Measurements from ENCODE around the gene TMEM33.

Gene TMEM33

GRCh38 chr4:41921476-41921875 lies 13.8 kb upstream of the TMEM33 start:
- H3K36me3 Mint-ChIP-seq, result no peaks in the 10 kb centered on the region
- H3K27me3 Mint-ChIP-seq, result peaks cover 10% of the 10 kb centered on the region
- CTCF ChIA-PET, result no interaction called here
- H3K4me1 Mint-ChIP-seq, result no peaks in the 10 kb centered on the region
- H3K9me3 Mint-ChIP-seq, result peaks cover 10% of the 10 kb centered on the region
- H3K27ac Mint-ChIP-seq, result no peak overlapping the region
- H3K4me3 Mint-ChIP-seq, result no peak overlapping the region
- no peak for DNase-seq

- no peak for DNase-seq
- Mint-ChIP-seq H3K4me3 (no peak overlapping the region), H3K36me3 (no peaks in the 10 kb centered on the region), H3K9me3 (no peaks in the 10 kb centered on the region), H3K27ac (no peak overlapping the region), H3K4me1 (peaks cover 6% of the 10 kb centered on the region), H3K27me3 (peaks cover 18% of the 10 kb centered on the region)
- CTCF ChIA-PET, result no interaction called here
Measured at GRCh38 chr4:41927796-41928499, 7.3 kb upstream of the TMEM33 start.

- H3K27ac Mint-ChIP-seq, result no peak overlapping the region
- no peak for DNase-seq
- peaks cover 14% of the 10 kb centered on the region for H3K4me1 Mint-ChIP-seq
- CTCF ChIA-PET, result interaction anchor here (1.0 kb wide), 1 partner anchor 33 kb away, joined by 3 read pairs; no protein-coding TSS in a partner anchor
- H3K27me3 Mint-ChIP-seq, result peaks cover 9% of the 10 kb centered on the region
- no peak overlapping the region for H3K4me3 Mint-ChIP-seq
- H3K9me3 Mint-ChIP-seq, result no peaks in the 10 kb centered on the region
- peaks cover under 1% of the 10 kb centered on the region for H3K36me3 Mint-ChIP-seq
Measured at GRCh38 chr4:41930139-41930831, 4.9 kb upstream of the TMEM33 start.

- DNase-seq, result no peak
- Mint-ChIP-seq H3K4me1 (peaks cover 38% of the 10 kb centered on the region), H3K4me3 (no peak overlapping the region), H3K36me3 (peaks cover 9% of the 10 kb centered on the region), H3K27me3 (peaks cover under 1% of the 10 kb centered on the region), H3K9me3 (no peaks in the 10 kb centered on the region), H3K27ac (no peak overlapping the region)
- CTCF ChIA-PET, result no interaction called here
Measured at GRCh38 chr4:41932988-41933387, 2.2 kb upstream of the TMEM33 start.

- H3K4me1 Mint-ChIP-seq, result peaks cover 43% of the 10 kb centered on the region
- no peak overlapping the region for H3K4me3 Mint-ChIP-seq
- H3K27me3 Mint-ChIP-seq, result no peaks in the 10 kb centered on the region
- DNase-seq, result no peak
- H3K27ac Mint-ChIP-seq, result no peak overlapping the region
- CTCF ChIA-PET, result interaction anchor here (1.1 kb wide), 1 partner anchor 45 kb away, joined by 3 read pairs; no protein-coding TSS in a partner anchor
- H3K36me3 Mint-ChIP-seq, result peaks cover 9% of the 10 kb centered on the region
- H3K9me3 Mint-ChIP-seq, result no peaks in the 10 kb centered on the region
Measured at GRCh38 chr4:41933997-41934503, 1.2 kb upstream of the TMEM33 start.

- Mint-ChIP-seq H3K27me3 (no peaks in the 10 kb centered on the region), H3K36me3 (peaks cover 9% of the 10 kb centered on the region), H3K4me1 (peaks cover 43% of the 10 kb centered on the region), H3K9me3 (no peaks in the 10 kb centered on the region), H3K27ac (peak overlapping the region; percentile 85), H3K4me3 (peak overlapping the region; percentile 94)
- DNase-seq, result no peak
- CTCF ChIA-PET, result interaction anchor here (1.1 kb wide), 1 partner anchor 45 kb away, joined by 3 read pairs; no protein-coding TSS in a partner anchor
Measured at GRCh38 chr4:41934514-41934900, 722 bp upstream of the TMEM33 start.

GRCh38 chr4:41935652-41936021 lies 408 bp downstream of the TMEM33 start:
- Mint-ChIP-seq H3K9me3 (no peaks in the 10 kb centered on the region), H3K4me1 (peaks cover 42% of the 10 kb centered on the region), H3K27ac (peak overlapping the region; percentile 85), H3K27me3 (no peaks in the 10 kb centered on the region), H3K36me3 (peaks cover 12% of the 10 kb centered on the region), H3K4me3 (peak overlapping the region; percentile 94)
- CTCF ChIA-PET, result interaction anchor here (0.6 kb wide), 1 partner anchor 301 kb away, joined by 3 read pairs; no protein-coding TSS in a partner anchor
- peak; percentile 26 for DNase-seq

GRCh38 chr4:41939016-41939626 lies 3.9 kb downstream of the TMEM33 start:
- Mint-ChIP-seq H3K4me1 (peaks cover 36% of the 10 kb centered on the region), H3K4me3 (no peak overlapping the region), H3K27ac (no peak overlapping the region), H3K9me3 (no peaks in the 10 kb centered on the region), H3K27me3 (no peaks in the 10 kb centered on the region), H3K36me3 (peaks cover 25% of the 10 kb centered on the region)
- DNase-seq, result no peak
- CTCF ChIA-PET, result no interaction called here

GRCh38 chr4:41940834-41941233 lies 5.6 kb downstream of the TMEM33 start:
- CTCF ChIA-PET, result no interaction called here
- no peak overlapping the region for H3K27ac Mint-ChIP-seq
- H3K36me3 Mint-ChIP-seq, result peaks cover 31% of the 10 kb centered on the region
- H3K9me3 Mint-ChIP-seq, result no peaks in the 10 kb centered on the region
- no peak for DNase-seq
- peaks cover 23% of the 10 kb centered on the region for H3K4me1 Mint-ChIP-seq
- no peak overlapping the region for H3K4me3 Mint-ChIP-seq
- no peaks in the 10 kb centered on the region for H3K27me3 Mint-ChIP-seq

GRCh38 chr4:41943506-41943905 lies 8.3 kb downstream of the TMEM33 start:
- H3K4me1 Mint-ChIP-seq, result peaks cover 2% of the 10 kb centered on the region

GRCh38 chr4:41944089-41944488 lies 8.9 kb downstream of the TMEM33 start:
- peaks cover 36% of the 10 kb centered on the region for H3K36me3 Mint-ChIP-seq
- no peak for DNase-seq
- no peaks in the 10 kb centered on the region for H3K27me3 Mint-ChIP-seq
- peaks cover 1% of the 10 kb centered on the region for H3K4me1 Mint-ChIP-seq
- H3K9me3 Mint-ChIP-seq, result no peaks in the 10 kb centered on the region
- H3K4me3 Mint-ChIP-seq, result no peak overlapping the region
- no peak overlapping the region for H3K27ac Mint-ChIP-seq
- CTCF ChIA-PET, result no interaction called here

More at GRCh38 chr4:41943506-41943905, 8.3 kb downstream of the TMEM33 start:
- Mint-ChIP-seq H3K4me3 (no peak overlapping the region), H3K36me3 (peaks cover 34% of the 10 kb centered on the region), H3K27me3 (no peaks in the 10 kb centered on the region), H3K27ac (no peak overlapping the region), H3K9me3 (no peaks in the 10 kb centered on the region)
- CTCF ChIA-PET, result no interaction called here
- DNase-seq, result no peak

GRCh38 chr4:41949531-41949930 lies 14.3 kb downstream of the TMEM33 start:
- Mint-ChIP-seq H3K4me3 (no peak overlapping the region), H3K4me1 (peaks cover 7% of the 10 kb centered on the region), H3K27ac (no peak overlapping the region), H3K36me3 (peaks cover 55% of the 10 kb centered on the region), H3K27me3 (no peaks in the 10 kb centered on the region), H3K9me3 (no peaks in the 10 kb centered on the region)
- CTCF ChIA-PET, result no interaction called here
- DNase-seq, result no peak

GRCh38 chr4:41957634-41958033 lies 22.4 kb downstream of the TMEM33 start:
- Mint-ChIP-seq H3K4me1 (no peaks in the 10 kb centered on the region), H3K27me3 (no peaks in the 10 kb centered on the region), H3K36me3 (peaks cover 14% of the 10 kb centered on the region), H3K9me3 (no peaks in the 10 kb centered on the region), H3K27ac (no peak overlapping the region), H3K4me3 (no peak overlapping the region)
- DNase-seq, result no peak
- CTCF ChIA-PET, result no interaction called here

GRCh38 chr4:41963105-41963504 lies 27.9 kb downstream of the TMEM33 start:
- no peak for DNase-seq
- Mint-ChIP-seq H3K4me1 (no peaks in the 10 kb centered on the region), H3K27ac (no peak overlapping the region), H3K27me3 (no peaks in the 10 kb centered on the region), H3K36me3 (peaks cover under 1% of the 10 kb centered on the region), H3K4me3 (no peak overlapping the region), H3K9me3 (peaks cover 2% of the 10 kb centered on the region)
- CTCF ChIA-PET, result interaction anchor here (1.0 kb wide), 1 partner anchor 27 kb away, joined by 3 read pairs; the partner anchor contains the start of gene SLC30A9
